Transverse colon (tissue), 4 donors: ENCODE measurements around the gene TMPRSS12. TPM values are rescaled to one million over a fixed set of nuclear protein-coding genes. Genes with fewer than 3 reads are reported as not detected.
"Not testable (repeated sequence)": the region's sequence is repeated elsewhere in the genome, so short reads cannot be mapped to it uniquely, and the experiment has no call there.

Experiments used
- DNase-seq: peaks from one replicate; pipeline ENCODE4 v3.0.0-alpha.2; 2019
- H3K27ac ChIP-seq, 4 donors: fragments of 200-600 bp; sonication (generic); 2 replicates each; pipeline ENCODE4 v1.5.1; 2016 to 2018; ENCODE audit warnings: inconsistent platforms in 4 of 4
- H3K27me3 ChIP-seq: fragments of 200-600 bp; sonication (generic); 2 replicates; pipeline ENCODE4 v1.5.1; 2017; ENCODE audit warnings: inconsistent platforms
- H3K36me3 ChIP-seq, 4 donors: fragments of 200-600 bp; sonication (generic); 2 replicates each; pipeline ENCODE4 v1.5.1; 2017 to 2019; ENCODE audit warnings: inconsistent platforms in 4 of 4
- H3K4me1 ChIP-seq, 4 donors: fragments of 200-600 bp; sonication (generic); 2 replicates each; pipeline ENCODE4 v1.5.1; 2017 to 2020; ENCODE audit warnings: inconsistent platforms in 4 of 4
- H3K4me3 ChIP-seq, 4 donors: fragments of 200-600 bp; sonication (generic); 1 replicate in 1 of 4; 2 replicates in 3 of 4; pipeline versions ENCODE4 v1.5.1 to v1.6.1; 2017 to 2019; ENCODE audit warnings: inconsistent platforms in 4 of 4
- H3K9me3 ChIP-seq, 2 donors: fragments of 200-600 bp; sonication (generic); 2 replicates each; pipeline ENCODE4 v1.5.1; 2017 to 2019; ENCODE audit warnings: inconsistent platforms in 2 of 2
- CTCF ChIP-seq, 5 experiments: fragments of 200-600 bp in 3 of 5; fragments of 450-650 bp in 2 of 5; sonication (generic) in 3 of 5; IDR thresholded peaks; 1 replicate in 2 of 5; 2 replicates in 3 of 5; pipeline ENCODE4 v1.5.1; 2016 to 2017; ENCODE audit warnings: antibody characterized with exemption in 5 of 5, inconsistent platforms in 3 of 5, mild to moderate bottlenecking in 2 of 5, moderate library complexity in 1 of 5
- EP300 ChIP-seq: sonication (generic); formaldehyde crosslinking; IDR thresholded peaks from one replicate; pipeline ENCODE4 v1.6.1; 2017; ENCODE audit warnings: antibody characterized with exemption, low read depth
- POLR2A ChIP-seq: fragments of 450-650 bp; IDR thresholded peaks from one replicate; pipeline ENCODE4 v1.6.1; 2016; ENCODE audit warnings: antibody characterized with exemption, mild to moderate bottlenecking, moderate library complexity
- POLR2AphosphoS5 ChIP-seq, 3 donors: sonication (generic); formaldehyde crosslinking; IDR thresholded peaks; one replicate each; pipeline ENCODE4 v1.6.1; 2016; ENCODE audit warnings: antibody characterized with exemption in 3 of 3
- WGBS, 2 donors: methylation state at CpG; one replicate each; pipeline ENCODE4 v1.1.5; 2018; ENCODE audit warnings: low coverage in 1 of 2; 5-methylcytosine and 5-hydroxymethylcytosine counted together
- in situ Hi-C, 4 donors: fragments of 200-750 bp; cut with MboI; loops; one replicate each; pipeline versions ENCODE4 v1.15.0 to v1.15.1; 2017; ENCODE audit warnings: low sequenced_read_pairs in 3 of 4, low pct_ligation_motif_present in 1 of 4, low pct_unique_long_range_greater_than_20kb in 1 of 4
- intact Hi-C: fragments of 100-400 bp; cut with DNase I; formaldehyde crosslinking; loops from one replicate; pipeline ENCODE4 v1.15.1; 2023; ENCODE audit warnings: low total_unique reads
- total RNA-seq, 4 donors: library from RNA; depleted of rRNA; stranded (reverse); fragments of >200 nt; gene quantifications; one replicate each; pipeline ENCODE4 v1.1.0, GENCODE V29; 2016

The TMPRSS12 gene
- total RNA-seq, 4 donors from 2014 or later, result not detected

- whole genome bisulfite sequencing, 2 donors, result 93% methylated on average over 4 of the region's 4 CpGs; no CpG with 5 or more reads in 1 of the 2 donors
- in situ Hi-C loops, result no loop called here
- H3K9me3 ChIP-seq, result no peaks in the 10 kb centered on the region
- H3K36me3 ChIP-seq, result peaks cover 0 to 20% (median 8%) of the 10 kb centered on the region in 4 donors
- H3K27me3 ChIP-seq, result no peaks in the 10 kb centered on the region
- intact Hi-C loops, result no loop called here
- H3K4me3 ChIP-seq, result no peak overlapping the region
- no peak for TF ChIP-seq POLR2A
- no peak for TF ChIP-seq CTCF (IDR thresholded peaks at IDR 0.05)
- TF ChIP-seq POLR2AphosphoS5 (IDR thresholded peaks at IDR 0.05), result no peak
- TF ChIP-seq EP300, result no peak
- no peak overlapping the region for H3K27ac ChIP-seq
- no peak for DNase-seq
- no peaks in the 10 kb centered on the region for H3K4me1 ChIP-seq
Observed at GRCh38 chr12:50806176-50806575, 36.5 kb upstream of the TMPRSS12 start.

- H3K36me3 ChIP-seq, result peaks cover 0 to 36% (median 10%) of the 10 kb centered on the region in 4 donors
- WGBS, 2 donors, result 100% methylated on average over 2 to 4 of the region's 4 CpGs
- H3K4me3 ChIP-seq, DNase-seq, intact Hi-C loops, H3K27me3 ChIP-seq, H3K9me3 ChIP-seq, H3K4me1 ChIP-seq, in situ Hi-C loops, H3K27ac ChIP-seq: not testable (repeated sequence)
Observed at GRCh38 chr12:50809131-50809530, 33.6 kb upstream of the TMPRSS12 start.

- H3K9me3 ChIP-seq, DNase-seq, H3K4me1 ChIP-seq, H3K4me3 ChIP-seq, H3K27me3 ChIP-seq, H3K27ac ChIP-seq, in situ Hi-C loops, intact Hi-C loops: not testable (repeated sequence)
- H3K36me3 ChIP-seq, result peaks cover 0 to 68% (median 26%) of the 10 kb centered on the region in 4 donors
- 74 to 97% methylated on average over 5 to 7 of the region's 7 CpGs for WGBS, 2 donors
Observed at GRCh38 chr12:50814921-50815320, 27.8 kb upstream of the TMPRSS12 start.

GRCh38 chr12:50820177-50820576, 22.5 kb upstream of the TMPRSS12 start:
- in situ Hi-C loops (loop anchor here in 3 of 4 donors (10.0 kb wide), 2 partner anchors 165 to 175 kb away; no protein-coding TSS in a partner anchor), intact Hi-C loops (no loop called here)
- H3K27ac ChIP-seq, result no peak overlapping the region
- peaks cover 0 to 38% (median 7%) of the 10 kb centered on the region in 4 donors for H3K36me3 ChIP-seq
- H3K9me3 ChIP-seq, result no peaks in the 10 kb centered on the region
- TF ChIP-seq EP300 (no peak), POLR2A (no peak), CTCF (IDR thresholded peaks at IDR 0.05) (no peak), POLR2AphosphoS5 (IDR thresholded peaks at IDR 0.05) (no peak)
- no peak overlapping the region for H3K4me3 ChIP-seq
- H3K4me1 ChIP-seq, result peaks cover 0 to 5% (median 0%) of the 10 kb centered on the region in 4 donors
- DNase-seq, result no peak
- no peaks in the 10 kb centered on the region for H3K27me3 ChIP-seq

GRCh38 chr12:50822082-50822481, 20.6 kb upstream of the TMPRSS12 start:
- no peaks in the 10 kb centered on the region for H3K27me3 ChIP-seq
- H3K9me3 ChIP-seq, result no peaks in the 10 kb centered on the region
- 96 to 100% methylated on average over 1 of the region's 1 CpG for WGBS, 2 donors
- TF ChIP-seq POLR2A, result no peak
- no peak for TF ChIP-seq EP300
- TF ChIP-seq POLR2AphosphoS5 (IDR thresholded peaks at IDR 0.05), result no peak
- no peak for TF ChIP-seq CTCF (IDR thresholded peaks at IDR 0.05)
- peaks cover 0 to 12% (median 4%) of the 10 kb centered on the region in 4 donors for H3K4me1 ChIP-seq
- intact Hi-C loops (no loop called here), in situ Hi-C loops (loop anchor here in 3 of 4 donors (10.0 kb wide), 2 partner anchors 163 to 173 kb away; no protein-coding TSS in a partner anchor)
- H3K27ac ChIP-seq, result no peak overlapping the region
- no peak for DNase-seq
- peaks cover 0 to 19% (median 0%) of the 10 kb centered on the region in 4 donors for H3K36me3 ChIP-seq
- no peak overlapping the region for H3K4me3 ChIP-seq

- H3K27me3 ChIP-seq, DNase-seq, H3K36me3 ChIP-seq, H3K27ac ChIP-seq, H3K9me3 ChIP-seq, H3K4me3 ChIP-seq: not testable (repeated sequence)
- peaks cover 0 to 12% (median 4%) of the 10 kb centered on the region in 4 donors for H3K4me1 ChIP-seq
- in situ Hi-C loops (loop anchor here in 3 of 4 donors (10.0 kb wide), 2 partner anchors 161 to 171 kb away; no protein-coding TSS in a partner anchor), intact Hi-C loops (loop anchor here (2.0 kb wide), 1 partner anchor 163 kb away; no protein-coding TSS in a partner anchor)
- WGBS, 2 donors, result 88 to 92% methylated on average over 7 to 11 of the region's 11 CpGs
Observed at GRCh38 chr12:50823724-50824123, 19.0 kb upstream of the TMPRSS12 start.
